Cardiac fibroblast (primary cell): ENCODE data around the gene HDHD5.

Experiments used
- DNase-seq, 2 donors: peaks; one replicate each; pipeline versions ENCODE4 v3.0.0 to v3.0.0-alpha.2; 2010; ENCODE audit warnings: low read depth in 2 of 2
- H3K4me3 ChIP-seq, 2 donors: replicated peaks in 1 of 2; 1 replicate in 1 of 2; 2 replicates in 1 of 2; pipeline ENCODE4 v1.5.1; 2011; ENCODE audit warnings: low read depth in 2 of 2, low read length in 2 of 2, mild to moderate bottlenecking in 2 of 2, moderate library complexity in 1 of 2
- TF ChIP-seq, protein P1 (sequence below): IDR thresholded peaks from one replicate; pipeline ENCODE4 v1.5.1; 2011; ENCODE audit warnings: low read depth, mild to moderate bottlenecking, low read length, inconsistent platforms

Gene HDHD5

DNA sequence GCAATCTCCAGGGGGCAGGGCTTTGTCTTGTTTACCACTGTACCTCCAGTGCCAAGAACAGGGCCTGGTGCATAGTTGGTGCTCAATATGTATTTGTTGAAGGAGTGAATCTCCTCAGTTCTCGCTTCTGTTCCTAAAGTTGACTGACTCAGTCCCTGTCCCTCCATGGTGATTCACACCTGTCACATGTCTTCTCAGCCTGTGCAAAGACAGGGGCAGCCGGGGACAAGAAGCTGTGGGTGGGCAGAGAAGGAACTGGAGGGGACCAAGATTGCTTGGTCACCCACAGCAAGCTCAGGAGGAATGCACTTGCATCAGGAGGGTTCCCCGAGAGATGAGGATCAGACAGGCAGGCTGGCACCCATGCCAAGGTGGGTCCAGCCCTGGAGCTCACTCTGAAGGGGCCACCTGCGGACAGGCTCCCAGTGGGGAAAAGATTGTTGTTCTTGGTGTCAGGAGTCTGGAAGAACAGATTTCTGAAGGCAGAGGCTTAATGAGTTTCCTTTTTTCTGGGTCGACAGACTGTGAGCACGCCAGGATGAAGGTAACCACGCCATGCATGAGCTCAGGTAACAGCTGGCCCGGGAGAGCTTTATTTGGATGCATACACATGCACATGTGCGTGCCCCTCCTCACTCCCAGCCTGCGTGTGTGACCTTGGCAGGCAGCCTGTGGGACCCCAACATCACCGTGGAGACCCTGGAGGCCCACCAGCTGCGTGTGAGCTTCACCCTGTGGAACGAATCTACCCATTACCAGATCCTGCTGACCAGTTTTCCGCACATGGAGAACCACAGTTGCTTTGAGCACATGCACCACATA, 57.4 kb downstream of the HDHD5 start:
- TF ChIP-seq, protein P1, sequence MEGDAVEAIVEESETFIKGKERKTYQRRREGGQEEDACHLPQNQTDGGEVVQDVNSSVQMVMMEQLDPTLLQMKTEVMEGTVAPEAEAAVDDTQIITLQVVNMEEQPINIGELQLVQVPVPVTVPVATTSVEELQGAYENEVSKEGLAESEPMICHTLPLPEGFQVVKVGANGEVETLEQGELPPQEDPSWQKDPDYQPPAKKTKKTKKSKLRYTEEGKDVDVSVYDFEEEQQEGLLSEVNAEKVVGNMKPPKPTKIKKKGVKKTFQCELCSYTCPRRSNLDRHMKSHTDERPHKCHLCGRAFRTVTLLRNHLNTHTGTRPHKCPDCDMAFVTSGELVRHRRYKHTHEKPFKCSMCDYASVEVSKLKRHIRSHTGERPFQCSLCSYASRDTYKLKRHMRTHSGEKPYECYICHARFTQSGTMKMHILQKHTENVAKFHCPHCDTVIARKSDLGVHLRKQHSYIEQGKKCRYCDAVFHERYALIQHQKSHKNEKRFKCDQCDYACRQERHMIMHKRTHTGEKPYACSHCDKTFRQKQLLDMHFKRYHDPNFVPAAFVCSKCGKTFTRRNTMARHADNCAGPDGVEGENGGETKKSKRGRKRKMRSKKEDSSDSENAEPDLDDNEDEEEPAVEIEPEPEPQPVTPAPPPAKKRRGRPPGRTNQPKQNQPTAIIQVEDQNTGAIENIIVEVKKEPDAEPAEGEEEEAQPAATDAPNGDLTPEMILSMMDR: no peak
- DNase-seq: no peak
- no peak overlapping the region for H3K4me3 ChIP-seq

- TF ChIP-seq, protein P1: no peak
- no peak overlapping the region for H3K4me3 ChIP-seq
- DNase-seq: no peak
These were observed 58.5 kb downstream of the HDHD5 start for GRCh38 chr22:17100621-17101020.

- TF ChIP-seq, protein P1: no peak
- DNase-seq: peak in 1 of 2 donors; percentile 27
These were observed 60.7 kb downstream of the HDHD5 start for GRCh38 chr22:17098379-17098819.

GRCh38 chr22:17097701-17098100, 61.4 kb downstream of the HDHD5 start:
- no peak overlapping the region for H3K4me3 ChIP-seq
- TF ChIP-seq, protein P1: no peak
- no peak for DNase-seq

More at GRCh38 chr22:17098379-17098819, 60.7 kb downstream of the HDHD5 start:
- no peak overlapping the region for H3K4me3 ChIP-seq

DNA sequence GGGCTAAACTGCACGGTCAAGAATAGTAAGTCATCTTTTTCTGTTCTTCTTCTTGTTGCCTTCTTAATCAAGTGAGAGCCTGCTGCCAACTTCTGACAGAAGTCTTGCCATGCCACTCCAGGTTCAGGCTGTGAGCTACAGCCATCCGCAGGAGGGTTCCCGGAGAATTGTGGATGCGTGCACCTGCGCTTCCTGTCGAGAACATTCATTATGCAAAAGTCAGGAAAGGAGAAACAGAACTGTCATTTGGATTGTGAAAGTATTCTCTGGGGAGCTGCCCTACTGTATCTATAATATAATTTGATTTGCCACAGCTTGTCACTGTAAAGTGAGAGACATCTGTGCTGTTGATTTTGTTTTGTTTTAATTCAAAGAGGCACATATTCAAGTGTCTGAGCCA, 62.0 kb downstream of the HDHD5 start:
- TF ChIP-seq, protein P1: no peak
- no peak for DNase-seq
- no peak overlapping the region for H3K4me3 ChIP-seq

DNA sequence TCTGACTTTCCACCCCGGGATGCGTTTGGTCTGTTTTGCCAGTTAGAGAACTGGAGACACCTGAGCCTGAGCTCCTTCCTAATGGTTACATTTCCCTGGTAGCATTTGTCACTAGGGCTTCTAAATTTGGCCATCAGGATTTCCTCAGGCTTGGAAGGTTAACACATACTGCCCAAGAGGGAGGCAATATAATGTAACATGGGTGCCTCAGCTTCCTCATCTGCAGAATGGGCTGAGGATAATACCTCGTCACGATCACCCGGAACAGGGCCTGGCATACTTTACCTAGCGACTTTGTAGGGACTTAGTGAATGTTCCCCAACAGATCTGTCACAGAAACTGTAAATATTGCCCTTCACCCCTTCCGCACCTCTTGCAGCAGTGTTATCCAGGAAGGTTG, 63.0 kb downstream of the HDHD5 start:
- no peak overlapping the region for H3K4me3 ChIP-seq
- TF ChIP-seq, protein P1: no peak
- no peak for DNase-seq
